Adrenal gland (tissue), 12 donors: ENCODE results near the gene ARHGAP26. TPM values are rescaled to one million over a fixed set of nuclear protein-coding genes. Genes with fewer than 3 reads are reported as not detected.

ENCODE experiments used
- DNase-seq, 7 donors: peaks; one replicate each; pipeline ENCODE4 v3.0.0-alpha.2; 2019 to 2020
- H3K27ac ChIP-seq, 5 donors: fragments of 200-600 bp; sonication (generic) in 4 of 5; 1 replicate in 3 of 5; 2 replicates in 2 of 5; pipeline versions ENCODE4 v1.5.1 to v1.8.0; 2016 to 2020; ENCODE audit warnings: mild to moderate bottlenecking in 1 of 5
- H3K27me3 ChIP-seq: fragments of 200-600 bp; 2 replicates; pipeline ENCODE4 v1.8.0; 2021
- H3K36me3 ChIP-seq, 2 donors: fragments of 200-600 bp; replicated peaks in 1 of 2; 1 replicate in 1 of 2; 2 replicates in 1 of 2; pipeline versions ENCODE4 v1.5.1 to v1.8.0; 2018 to 2022
- H3K4me1 ChIP-seq, 2 donors: fragments of 200-600 bp; replicated peaks in 1 of 2; 1 replicate in 1 of 2; 2 replicates in 1 of 2; pipeline versions ENCODE4 v1.5.1 to v1.8.0; 2018 to 2021
- H3K4me3 ChIP-seq, 4 donors: fragments of 200-600 bp; sonication (generic) in 3 of 4; one replicate each; pipeline ENCODE4 v1.5.1; 2016 to 2018
- H3K9me3 ChIP-seq, 3 donors: fragments of 200-600 bp; sonication (generic) in 1 of 3; replicated peaks in 1 of 3; 1 replicate in 2 of 3; 2 replicates in 1 of 3; pipeline versions ENCODE4 v1.5.1 to v1.8.0; 2016 to 2021
- CTCF ChIP-seq, 6 experiments: fragments of 450-650 bp in 4 of 6; fragments of 200-600 bp in 2 of 6; sonication (generic) in 1 of 6; IDR thresholded peaks; 1 replicate in 5 of 6; 2 replicates in 1 of 6; pipeline versions ENCODE4 v1.5.1 to v1.8.0; 2016 to 2021; ENCODE audit warnings: antibody characterized with exemption in 6 of 6, mild to moderate bottlenecking in 2 of 6, moderate library complexity in 1 of 6
- POLR2A ChIP-seq, 2 donors: fragments of 450-650 bp; IDR thresholded peaks; one replicate each; pipeline ENCODE4 v1.6.1; 2017; ENCODE audit warnings: antibody characterized with exemption in 2 of 2, mild to moderate bottlenecking in 2 of 2, moderate library complexity in 1 of 2
- WGBS, 4 donors: extraction: QIAGEN DNeasy Blood & Tissue Kit in 2 of 4; methylation state at CpG; one replicate each; pipeline versions ENCODE4 v1.1.5 to v1.1.7; 2013 to 2017; 5-methylcytosine and 5-hydroxymethylcytosine counted together
- intact Hi-C, 2 donors: fragments of 100-400 bp; cut with DNase I; formaldehyde crosslinking; loops; one replicate each; pipeline versions ENCODE4 v1.14.1 to v1.15.0; 2022 to 2023
- polyA plus RNA-seq, 3 donors: library from polyadenylated mRNA; stranded (reverse); fragments of 200-250 nt in 2 of 3; fragments of 350-450 nt in 1 of 3; fragmentation: Illumina TruSeq in 1 of 3; extraction: RNeasy Lipid Tissue Mini Kit (QIAGEN cat#74804) in 1 of 3; gene quantifications; one replicate each; pipeline ENCODE4 v1.2.3, GENCODE V29; 2013 to 2014
- total RNA-seq, 9 donors: library from RNA; depleted of rRNA in 4 of 9; stranded (reverse); fragments of >200 nt in 4 of 9; fragments of 120-200 nt in 1 of 9; fragmentation: NEBNext Ultra II Directional in 1 of 9; extraction: Animal tissue kit (Norgen Biotek cat#: 25700) in 1 of 9; gene quantifications; one replicate each; pipeline versions ENCODE4 v1.1.0 to v1.2.4, GENCODE V29; 2013 to 2023
- donor health status: healthy with polysubstance abuse.
- donor health status: Bipolar disorder and iron deficiency.
- donor health status: DM: yes; HTN: yes; CAD: no.
- donor health status: DM: no; HTN: no; CAD: no.
- donor health status: DM: no; HTN: no; CAD: no.
- donor health status: DM: yes; HTN: yes; CAD: no.

The ARHGAP26 gene
- total and polyA plus RNA-seq, 12 donors: 3.0 to 21.7 (median 10.8) TPM

GRCh38 chr5:142837081-142837725 is 67.0 kb downstream of the ARHGAP26 start:
- Histone ChIP-seq H3K4me1 (peaks cover 3 to 25% of the 10 kb centered on the region in 2 donors), H3K4me3 (no peak overlapping the region), H3K27ac (peak overlapping the region in 3 of 5 donors; percentile 35 to 66 (median 38))

GRCh38 chr5:142838845-142839244 is 68.7 kb downstream of the ARHGAP26 start:
- Histone ChIP-seq H3K9me3 (no peaks in the 10 kb centered on the region), H3K36me3 (no peaks in the 10 kb centered on the region), H3K4me1 (peaks cover 3 to 25% of the 10 kb centered on the region in 2 donors), H3K27me3 (no peaks in the 10 kb centered on the region), H3K27ac (peak overlapping the region in 1 of 5 donors; percentile 28), H3K4me3 (no peak overlapping the region)
- WGBS, 4 donors: 63 to 73% (median 68%) methylated on average over 5 of the region's 5 CpGs
- no peak for DNase-seq
- TF ChIP-seq POLR2A (IDR thresholded peaks at IDR 0.05) (no peak), CTCF (IDR thresholded peaks at IDR 0.05) (no peak)
- intact Hi-C loops: no loop called here

More at GRCh38 chr5:142837081-142837725, 67.0 kb downstream of the ARHGAP26 start:
- Histone ChIP-seq H3K9me3 (no peaks in the 10 kb centered on the region), H3K27me3 (no peaks in the 10 kb centered on the region), H3K36me3 (no peaks in the 10 kb centered on the region)
- WGBS, 4 donors: 75 to 87% (median 80%) methylated on average over 8 of the region's 8 CpGs
- no peak for TF ChIP-seq POLR2A (IDR thresholded peaks at IDR 0.05)
- no peak for TF ChIP-seq CTCF (IDR thresholded peaks at IDR 0.05)
- intact Hi-C loops: no loop called here
- DNase-seq: no peak

- H3K4me3 ChIP-seq: peak overlapping the region in 1 of 4 donors; percentile 26
- 23 to 35% (median 31%) methylated on average over 6 of the region's 6 CpGs for WGBS, 4 donors
- intact Hi-C loops: no loop called here
- H3K36me3 ChIP-seq: no peaks in the 10 kb centered on the region
- no peaks in the 10 kb centered on the region for H3K9me3 ChIP-seq
- peak; percentile 68 to 89 (median 86) for DNase-seq
- TF ChIP-seq POLR2A (IDR thresholded peaks at IDR 0.05): no peak
- no peak for TF ChIP-seq CTCF (IDR thresholded peaks at IDR 0.05)
- peaks cover 3 to 30% of the 10 kb centered on the region in 2 donors for H3K4me1 ChIP-seq
- H3K27me3 ChIP-seq: no peaks in the 10 kb centered on the region
- peak overlapping the region in 3 of 5 donors; percentile 28 to 59 (median 44) for H3K27ac ChIP-seq
Measured at GRCh38 chr5:142839711-142840346, 69.7 kb downstream of the ARHGAP26 start.

- intact Hi-C loops: no loop called here
- no peak overlapping the region for H3K4me3 ChIP-seq
- H3K27ac ChIP-seq: peak overlapping the region in 1 of 5 donors; percentile 28
- no peaks in the 10 kb centered on the region for H3K36me3 ChIP-seq
- TF ChIP-seq CTCF (IDR thresholded peaks at IDR 0.05): no peak
- H3K27me3 ChIP-seq: no peaks in the 10 kb centered on the region
- 67 to 90% (median 81%) methylated on average over 2 of the region's 2 CpGs for WGBS, 4 donors
- peaks cover 3 to 38% of the 10 kb centered on the region in 2 donors for H3K4me1 ChIP-seq
- DNase-seq: no peak
- H3K9me3 ChIP-seq: no peaks in the 10 kb centered on the region
Measured at GRCh38 chr5:142840575-142840974, 70.4 kb downstream of the ARHGAP26 start.
